Epithelial cell of alveolus of lung (primary cell): ENCODE results near the gene NKX2-4. TPM values are rescaled to one million over a fixed set of nuclear protein-coding genes. Genes with fewer than 3 reads are reported as not detected.

Experiments used
- total RNA-seq: library from RNA; depleted of rRNA; stranded (reverse); fragments of >200 nt; gene quantifications from 2 replicates; pipeline ENCODE4 v1.2.1, GENCODE V29; 2015

Gene NKX2-4
- total RNA-seq, result not detected in 2 replicates

DNA sequence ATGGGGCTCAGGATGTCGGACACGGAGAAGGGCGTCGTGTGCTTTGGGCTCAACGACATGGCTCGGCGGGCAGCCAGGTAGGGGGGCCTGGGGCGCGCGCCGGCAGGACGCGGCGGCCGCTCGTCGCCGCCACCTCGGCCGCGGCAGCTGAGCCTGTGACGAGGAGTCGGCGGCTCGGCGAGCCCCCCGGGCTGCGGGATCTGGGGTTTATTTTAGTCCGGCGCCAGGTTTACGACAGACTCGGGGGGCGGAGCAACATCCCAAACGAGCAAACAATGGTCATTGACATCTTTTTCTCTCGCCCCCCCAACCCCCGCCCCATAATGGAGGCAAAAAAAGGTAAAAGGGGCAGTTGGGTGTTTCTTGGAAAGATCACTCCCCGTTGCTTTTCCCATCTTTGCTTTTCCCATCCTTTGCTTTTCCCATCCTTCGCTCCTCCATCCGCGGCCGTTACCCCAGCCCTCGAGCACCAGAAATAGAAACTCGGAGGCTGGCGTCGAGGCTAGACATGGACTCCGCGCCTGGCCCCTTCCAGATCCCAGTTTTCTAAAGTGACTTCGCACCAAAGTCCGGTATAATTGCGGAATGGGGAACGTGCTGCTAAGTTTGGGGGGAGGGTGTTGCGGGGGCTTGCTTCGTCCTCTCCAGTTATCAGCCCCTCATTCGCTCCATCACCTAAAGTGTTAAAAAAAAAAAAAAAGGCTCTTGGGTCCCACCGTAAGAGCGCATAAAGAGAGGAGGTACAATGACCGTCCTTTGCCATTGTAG is at the start of gene NKX2-4:
Gene NKX2-4 (minus strand): TSS at position 186 of the 768 bp plus-strand sequence. CDS start 127 bp downstream, at position 59.

Other genes starting within 250 kb of the NKX2-4 start
- gene XRN2, start 94.2 kb downstream of the NKX2-4 start, total RNA-seq, result 60.0 and 68.7 TPM in 2 replicates
- not detected in 2 replicates for gene NKX2-2, start 116.5 kb upstream of the NKX2-4 start, total RNA-seq